Measurements from ENCODE around the gene FAM162A. TPM values are rescaled to one million over a fixed set of nuclear protein-coding genes. Genes with fewer than 3 reads are reported as not detected.

Gene FAM162A
- total RNA-seq, 4 donors from 2014 or later: 28.2 to 42.7 (median 32.6) TPM

Small RNA genes lying within 50 kb of the gene (small RNA-seq; reads per million reads assigned to genes)
- gene AC083798.1: 0 reads per million in 3 donors

Other genes starting within 250 kb of the FAM162A start
- under 1 TPM in 2 of 4 donors, not detected in 2; under 0.01 to 0.19 TPM for gene CASR, start 200.5 kb upstream of the FAM162A start, total RNA-seq
- 1 to 10 TPM; 1.3 to 3.5 (median 2.4) TPM for gene CSTA, start 58.9 kb upstream of the FAM162A start, total RNA-seq
- gene MIX23, start 951 bp upstream of the FAM162A start, total RNA-seq: 10 to 100 TPM in 3 of 4 donors, 1 to 10 TPM in 1; 6.4 to 21.6 (median 12.7) TPM
- gene WDR5B, start 31.9 kb downstream of the FAM162A start, total RNA-seq: 1 to 10 TPM; 2.5 to 3.3 (median 3.0) TPM
- gene KPNA1, start 130.8 kb downstream of the FAM162A start, total RNA-seq: 10 to 100 TPM; 28.2 to 47.4 (median 45.3) TPM
- gene PARP9, start 180.1 kb downstream of the FAM162A start, total RNA-seq: 10 to 100 TPM; 16.7 to 24.0 (median 21.3) TPM
- gene DTX3L, start 180.2 kb downstream of the FAM162A start, total RNA-seq: 10 to 100 TPM; 21.6 to 33.5 (median 21.8) TPM
- 1 to 10 TPM in 1 of 4 donors, under 1 TPM in 3; 0.39 to 2.3 (median 0.65) TPM for gene PARP15, start 193.5 kb downstream of the FAM162A start, total RNA-seq